Stimulated activated CD8-positive, alpha-beta memory T cell treated with anti-CD3 and anti-CD28 coated beads, Interleukin-15, amount 100 ng/mL, for 48 hours (primary cell): ENCODE data around the gene SPOCK1.
"Not testable (repeated sequence)": the region's sequence is repeated elsewhere in the genome, so short reads cannot be mapped to it uniquely, and the experiment has no call there.

Experiments
- DNase-seq, 2 donors: peaks; one replicate each; pipeline ENCODE4 v3.0.0-alpha.2; 2020; ENCODE audit warnings: low read depth in 2 of 2

SPOCK1 gene

DNA sequence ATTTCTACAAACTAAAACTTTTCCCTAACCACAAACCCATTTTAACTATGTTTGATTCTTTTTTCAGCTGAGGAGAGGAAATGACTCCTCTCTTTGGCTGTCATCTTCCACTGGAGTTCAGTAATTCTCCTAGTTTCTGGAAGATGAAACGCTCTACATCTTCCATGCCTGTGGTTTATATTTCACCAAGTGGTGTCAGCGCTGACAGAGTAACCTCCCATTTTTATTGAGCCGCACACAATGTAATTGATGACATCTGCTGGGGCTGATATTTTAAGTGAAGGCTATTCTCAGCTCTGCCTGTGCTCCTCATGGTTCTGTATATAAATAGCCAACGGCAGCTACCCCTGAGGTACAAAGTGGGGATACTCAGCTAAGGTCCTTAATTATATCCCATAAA lies 234.6 kb downstream of the SPOCK1 start:
- DNase-seq = no peak

GRCh38 chr5:137264041-137264440 lies 235.1 kb downstream of the SPOCK1 start:
- DNase-seq = no peak

GRCh38 chr5:137263371-137264005 lies 235.6 kb downstream of the SPOCK1 start:
- DNase-seq = no peak

GRCh38 chr5:137262818-137263217 lies 236.3 kb downstream of the SPOCK1 start:
- no peak for DNase-seq

DNA sequence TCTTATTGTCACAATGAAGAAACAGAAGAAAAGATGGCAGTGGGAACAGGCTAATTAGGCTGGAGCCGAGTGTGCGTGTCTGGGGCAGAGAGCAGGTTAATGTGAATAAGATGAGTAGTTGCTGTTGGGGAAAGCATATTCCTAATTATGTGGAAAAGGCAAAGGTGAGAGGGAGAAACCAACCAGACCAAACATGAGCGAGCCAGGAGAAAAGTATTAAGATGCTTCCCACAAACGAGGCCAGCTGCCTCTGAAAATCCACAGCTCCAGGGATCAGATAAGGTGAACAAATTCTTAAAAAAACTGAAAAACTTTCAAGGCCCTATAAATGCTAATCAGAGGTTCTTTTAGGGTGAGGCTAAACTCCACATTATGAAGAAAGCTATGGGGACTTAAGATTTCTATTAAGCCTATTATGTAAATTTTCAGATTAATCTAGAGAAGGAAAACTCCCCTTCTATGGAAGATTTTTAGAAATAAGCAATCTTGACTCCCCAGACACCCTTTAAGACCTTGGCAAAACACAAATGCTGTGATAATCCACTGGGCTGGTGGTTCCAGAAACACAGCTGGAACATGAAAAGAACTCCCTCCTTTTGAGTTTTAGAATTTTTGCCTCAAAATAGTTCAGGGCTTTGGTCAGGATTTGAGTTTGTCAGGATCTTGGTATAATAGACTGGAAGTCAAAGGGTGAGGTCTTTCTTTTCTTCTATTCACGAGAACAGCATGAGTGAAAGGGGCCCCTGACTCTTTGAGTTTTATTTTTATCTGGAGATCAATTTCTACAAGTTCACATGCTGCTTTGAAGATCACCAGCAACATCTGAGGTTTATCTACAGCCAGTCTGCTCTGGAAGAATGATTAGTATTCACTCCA lies 238.1 kb downstream of the SPOCK1 start:
- DNase-seq = no peak

- not testable (repeated sequence) for DNase-seq
Measured at GRCh38 chr5:137259115-137259514, 240.0 kb downstream of the SPOCK1 start.

DNA sequence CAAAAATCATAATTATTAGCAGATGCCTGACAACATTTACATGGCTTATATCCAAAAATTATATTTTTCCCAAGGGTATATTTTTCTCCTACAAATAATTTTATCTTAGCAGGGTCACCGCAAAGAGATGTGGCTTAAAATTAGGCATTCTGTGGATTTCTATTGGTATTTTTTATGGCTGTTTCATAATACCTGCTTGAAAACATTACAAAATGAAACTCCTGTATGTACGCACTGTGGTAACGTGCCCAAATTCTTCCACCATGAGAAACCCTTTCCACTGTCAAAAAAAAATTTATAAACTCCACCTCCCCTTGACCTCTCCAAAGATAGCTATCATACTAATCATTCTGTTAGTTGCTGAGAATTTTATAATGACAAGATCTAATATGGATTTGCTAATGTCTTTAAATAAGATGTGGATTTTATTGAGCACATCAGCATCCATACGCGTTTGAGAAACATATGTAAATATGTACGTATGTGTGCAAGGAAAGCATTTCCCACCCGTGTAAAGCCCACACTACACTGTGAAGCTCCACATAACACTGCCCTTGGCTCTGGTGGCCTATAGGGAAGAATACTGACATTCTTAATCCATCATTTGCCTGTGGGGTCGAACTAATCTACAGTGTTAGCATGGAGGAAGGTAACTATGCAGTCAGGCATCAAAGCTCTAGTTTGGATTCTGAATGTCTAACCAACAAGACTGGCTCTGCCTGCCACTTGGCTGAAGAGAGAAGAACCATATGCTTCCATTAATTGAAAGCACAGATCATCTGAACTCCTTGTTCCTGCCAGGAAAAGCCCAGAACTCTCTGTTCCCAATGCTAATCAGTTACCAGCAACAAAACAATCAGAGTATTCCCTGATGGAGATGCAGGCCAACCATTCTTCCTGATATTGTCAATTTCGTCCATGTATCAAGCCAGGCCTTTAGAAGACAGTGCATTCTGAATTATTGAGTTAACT lies 244.7 kb downstream of the SPOCK1 start:
- DNase-seq = no peak

GRCh38 chr5:137252512-137252911 lies 246.6 kb downstream of the SPOCK1 start:
- no peak for DNase-seq

- DNase-seq = no peak
Measured at GRCh38 chr5:137250421-137250820, 248.7 kb downstream of the SPOCK1 start.

DNA sequence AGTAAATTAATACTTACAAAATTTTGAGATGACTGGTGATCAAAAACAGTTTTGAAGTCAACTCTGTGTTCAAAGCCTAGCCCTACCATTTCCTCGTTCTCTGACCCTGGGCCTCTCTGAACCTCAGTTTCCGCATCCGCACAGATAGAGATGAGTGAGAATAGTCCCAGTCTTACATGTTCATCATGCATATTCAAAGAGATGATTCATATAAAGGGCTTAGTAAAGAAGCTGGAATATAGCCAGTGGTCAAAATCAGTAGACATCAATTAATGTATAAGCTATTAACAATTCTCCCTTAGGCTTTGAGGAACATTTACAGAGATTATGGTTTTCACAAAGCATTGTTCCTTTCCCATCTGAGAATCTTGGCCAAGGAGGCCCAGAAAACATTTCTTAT lies 250.6 kb downstream of the SPOCK1 start:
- no peak for DNase-seq

GRCh38 chr5:137245438-137245837 lies 253.7 kb downstream of the SPOCK1 start:
- DNase-seq = no peak

DNA sequence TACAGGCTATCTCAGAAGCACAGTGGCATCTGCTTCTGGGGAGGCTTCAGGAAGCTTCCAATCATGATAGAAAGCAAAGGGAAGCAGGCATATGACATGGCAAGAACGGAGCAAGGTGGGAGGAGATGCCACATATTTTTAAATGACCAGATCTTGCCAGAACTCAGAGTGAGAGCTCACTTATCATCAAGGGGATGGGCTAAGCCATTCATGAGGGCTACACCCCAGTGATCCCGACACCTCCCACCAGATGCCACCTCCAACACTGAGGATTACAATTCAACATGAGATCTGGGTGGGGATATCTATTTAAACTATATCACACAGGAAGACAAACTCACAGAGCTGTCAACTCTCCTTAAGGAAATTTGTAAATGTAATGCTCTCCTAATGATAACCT lies 258.8 kb downstream of the SPOCK1 start:
- DNase-seq = no peak

DNA sequence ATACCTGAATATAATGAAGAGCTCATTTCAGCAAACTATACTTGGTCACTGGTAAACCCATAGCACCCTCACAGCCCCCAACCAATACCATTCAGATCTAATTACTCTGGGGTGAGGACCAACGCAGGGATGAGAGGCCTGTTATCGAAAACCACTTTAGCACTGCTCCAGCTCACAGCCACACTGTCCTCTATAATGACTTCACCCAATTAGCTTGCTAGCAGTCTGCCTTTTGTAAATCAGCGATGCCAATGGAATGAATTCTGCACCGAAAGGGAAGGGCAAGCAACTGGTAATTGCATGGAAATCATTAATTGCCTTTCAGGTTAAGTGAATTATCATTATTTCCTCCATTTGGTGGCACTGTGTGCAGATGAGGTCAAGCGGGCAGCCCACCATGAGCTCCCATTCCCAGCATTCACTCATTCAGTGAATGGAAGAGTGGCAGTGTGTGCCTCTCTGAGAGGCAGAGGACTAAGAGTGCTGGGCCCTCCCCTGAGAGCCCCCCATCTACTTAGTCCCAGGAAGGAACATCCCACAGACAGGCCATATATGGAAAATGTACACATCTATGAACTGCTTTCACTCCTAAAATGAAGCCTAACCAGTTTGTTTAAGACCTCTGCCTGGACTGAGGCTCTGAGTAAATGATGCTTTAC lies 262.1 kb downstream of the SPOCK1 start:
- no peak for DNase-seq

DNA sequence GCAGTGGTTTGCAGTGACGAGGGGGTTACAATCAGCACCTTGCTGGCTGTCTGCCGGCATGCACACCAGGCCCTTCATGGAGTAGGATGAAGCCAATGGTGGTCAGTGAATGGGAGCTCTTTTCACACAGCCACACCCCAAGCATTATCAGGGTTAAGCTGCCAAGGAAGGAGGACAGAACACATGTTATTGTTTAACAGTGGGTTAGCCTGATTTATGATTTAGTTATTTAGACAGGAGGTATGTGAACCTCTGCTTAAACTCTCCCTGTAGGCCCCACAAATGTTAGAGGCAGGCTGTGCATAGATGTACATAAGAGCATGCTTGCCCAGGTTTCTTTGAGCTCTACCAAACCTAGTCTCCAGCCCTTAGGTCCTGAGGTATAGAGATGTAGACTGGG lies 262.9 kb downstream of the SPOCK1 start:
- DNase-seq = no peak

GRCh38 chr5:137234973-137235943 lies 263.9 kb downstream of the SPOCK1 start:
- DNase-seq = no peak

GRCh38 chr5:137233726-137234125 lies 265.4 kb downstream of the SPOCK1 start:
- no peak for DNase-seq

DNA sequence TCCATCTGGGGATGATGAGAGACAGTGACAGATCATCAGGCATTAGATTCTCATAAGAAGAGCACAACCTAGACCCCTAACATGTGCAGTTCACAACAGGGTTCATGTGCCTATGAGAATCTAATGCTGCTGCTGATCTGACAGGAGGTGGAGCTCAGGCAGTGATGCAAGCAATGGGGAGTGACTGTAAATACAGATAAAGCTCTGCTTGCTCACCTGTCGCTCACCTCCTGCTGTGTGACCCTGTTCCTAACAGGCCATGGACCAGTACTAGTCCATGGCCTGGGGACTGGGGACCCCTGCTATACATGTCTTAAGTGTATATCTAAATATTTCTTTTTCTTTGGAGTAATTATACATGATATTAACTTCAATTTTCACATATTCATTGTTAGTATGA lies 265.8 kb downstream of the SPOCK1 start:
- not testable (repeated sequence) for DNase-seq

- no peak for DNase-seq
Measured at GRCh38 chr5:137231540-137231939, 267.6 kb downstream of the SPOCK1 start.

DNA sequence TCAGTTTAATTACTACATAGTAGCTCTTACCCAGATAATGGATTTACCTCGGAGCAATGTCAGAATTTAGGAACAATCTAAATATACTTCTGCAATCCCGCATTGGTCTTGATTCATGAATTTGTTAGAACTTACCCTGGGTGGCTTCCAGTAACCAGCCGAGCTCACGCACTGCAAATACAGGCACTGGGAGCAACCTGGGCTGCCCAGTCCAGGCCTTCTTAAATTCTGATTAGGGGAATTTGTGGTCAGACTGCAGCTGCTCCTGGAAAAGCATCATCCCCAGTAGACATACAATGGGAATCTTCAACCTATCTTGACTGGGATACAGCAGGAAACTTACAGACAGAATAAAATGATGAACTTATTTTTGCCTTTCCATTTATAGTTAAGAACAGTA lies 270.3 kb downstream of the SPOCK1 start:
- DNase-seq = no peak

DNA sequence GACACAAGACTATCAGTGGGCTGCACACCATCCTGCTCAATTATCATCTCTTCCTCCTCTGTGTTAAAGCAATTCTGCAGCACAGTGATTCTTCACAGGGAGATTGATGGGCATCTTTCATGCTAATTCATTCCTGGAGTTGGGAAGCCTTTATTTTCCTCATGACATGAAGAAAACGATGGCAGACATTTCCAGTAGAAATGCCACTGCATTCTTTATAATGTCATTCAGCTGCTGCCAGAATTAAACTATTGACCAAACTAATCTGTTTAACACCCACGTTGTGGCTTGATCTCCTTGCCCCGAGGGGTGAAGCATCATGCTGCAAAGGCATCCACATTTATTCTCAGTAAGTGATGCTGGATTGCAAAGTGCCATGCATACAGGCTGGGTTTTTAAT lies 273.0 kb downstream of the SPOCK1 start:
- no peak for DNase-seq
